H9 (cell line): ENCODE data around the gene CLEC4G. TPM values are rescaled to one million over a fixed set of nuclear protein-coding genes. Genes with fewer than 3 reads are reported as not detected.

ENCODE experiments used
- DNase-seq: peaks from one replicate; pipeline ENCODE4 v3.0.0-alpha.2; 2017
- H2AFZ ChIP-seq: one replicate; pipeline ENCODE4 v1.6.1; 2013; ENCODE audit warnings: mild to moderate bottlenecking, low read length, control low read depth, moderate library complexity
- H2AK5ac ChIP-seq: 2 replicates; pipeline ENCODE4 v1.6.1; 2013; ENCODE audit warnings: low read length, control low read depth, mixed read lengths; ENCODE audit not compliant: insufficient read length
- H2BK120ac ChIP-seq: one replicate; pipeline ENCODE4 v1.6.1; 2013; ENCODE audit warnings: low read depth, mild to moderate bottlenecking, low read length, control low read depth, inconsistent platforms; ENCODE audit not compliant: poor library complexity, severe bottlenecking
- H2BK12ac ChIP-seq: 2 replicates; pipeline ENCODE4 v1.6.1; 2013; ENCODE audit warnings: low read length, control low read depth, mixed read lengths, low read depth; ENCODE audit not compliant: insufficient read length
- H2BK15ac ChIP-seq: 2 replicates; pipeline ENCODE4 v1.6.1; 2013; ENCODE audit warnings: low read depth, low read length, control low read depth
- H2BK20ac ChIP-seq: one replicate; pipeline ENCODE4 v1.6.1; 2013; ENCODE audit warnings: low read depth, mild to moderate bottlenecking, low read length, control low read depth, inconsistent platforms; ENCODE audit not compliant: poor library complexity, severe bottlenecking
- H2BK5ac ChIP-seq: 2 replicates; pipeline ENCODE4 v1.6.1; 2013; ENCODE audit warnings: low read length, control low read depth, mixed read lengths; ENCODE audit not compliant: insufficient read length
- H3K14ac ChIP-seq: 2 replicates; pipeline ENCODE4 v1.6.1; 2013; ENCODE audit warnings: low read length, control low read depth; ENCODE audit not compliant: insufficient read depth
- H3K18ac ChIP-seq: 2 replicates; pipeline ENCODE4 v1.6.1; 2013; ENCODE audit warnings: low read depth, mild to moderate bottlenecking, mixed read lengths, low read length, control low read depth; ENCODE audit not compliant: insufficient read length
- H3K23ac ChIP-seq: 2 replicates; pipeline ENCODE4 v1.6.1; 2013; ENCODE audit warnings: low read length, control low read depth, mixed read lengths, low read depth; ENCODE audit not compliant: insufficient read length
- H3K23me2 ChIP-seq: 2 replicates; pipeline ENCODE4 v1.6.1; 2013; ENCODE audit warnings: low read depth, mild to moderate bottlenecking, mixed read lengths, low read length, control low read depth; ENCODE audit not compliant: insufficient read length, poor library complexity, severe bottlenecking
- H3K27ac ChIP-seq: 2 replicates; pipeline ENCODE4 v1.5.1; 2013; ENCODE audit warnings: low read length, control low read depth, mixed read lengths, low read depth; ENCODE audit not compliant: insufficient read length
- H3K27me3 ChIP-seq: 2 replicates; pipeline ENCODE4 v1.6.1; 2013; ENCODE audit warnings: low read length, control low read depth, inconsistent platforms; ENCODE audit not compliant: insufficient read depth
- H3K4ac ChIP-seq: 2 replicates; pipeline ENCODE4 v1.6.1; 2013; ENCODE audit warnings: low read depth, mild to moderate bottlenecking, control low read depth, inconsistent platforms, low read length, moderate library complexity
- H3K4me1 ChIP-seq: 2 replicates; pipeline ENCODE4 v1.6.1; 2013; ENCODE audit warnings: low read length, control low read depth, inconsistent platforms; ENCODE audit not compliant: insufficient read depth
- H3K4me2 ChIP-seq: 2 replicates; pipeline ENCODE4 v1.6.1; 2013; ENCODE audit warnings: low read length, control low read depth, mixed read lengths; ENCODE audit not compliant: insufficient read length, insufficient read depth
- H3K56ac ChIP-seq: 2 replicates; pipeline ENCODE4 v1.6.1; 2013; ENCODE audit warnings: low read depth, mild to moderate bottlenecking, mixed read lengths, low read length, control low read depth; ENCODE audit not compliant: insufficient read length
- H3K79me1 ChIP-seq: 2 replicates; pipeline ENCODE4 v1.6.1; 2013; ENCODE audit warnings: low read depth, mild to moderate bottlenecking, moderate library complexity, low read length, control low read depth, inconsistent platforms; ENCODE audit not compliant: insufficient read depth, poor library complexity, severe bottlenecking
- H3K79me2 ChIP-seq: 2 replicates; pipeline ENCODE4 v1.6.1; 2013; ENCODE audit warnings: low read length, control low read depth, inconsistent platforms; ENCODE audit not compliant: insufficient read depth
- H3K9ac ChIP-seq: 2 replicates; pipeline ENCODE4 v1.6.1; 2013; ENCODE audit warnings: low read length, control low read depth, mixed read lengths; ENCODE audit not compliant: insufficient read length; ENCODE audit errors: extremely low read depth
- H3K9me3 ChIP-seq: one replicate; pipeline ENCODE4 v1.6.1; 2013; ENCODE audit warnings: low read depth, low read length, inconsistent platforms; ENCODE audit not compliant: control insufficient read depth
- H3T11ph ChIP-seq: one replicate; pipeline ENCODE4 v1.6.1; 2013; ENCODE audit warnings: mild to moderate bottlenecking, low read length, control low read depth, inconsistent platforms
- H4K20me1 ChIP-seq: one replicate; pipeline ENCODE4 v1.6.1; 2013; ENCODE audit not compliant: control insufficient read depth, insufficient read length, insufficient read depth
- H4K5ac ChIP-seq: 2 replicates; pipeline ENCODE4 v1.6.1; 2013; ENCODE audit warnings: low read depth, mild to moderate bottlenecking, mixed read lengths, low read length, control low read depth; ENCODE audit not compliant: insufficient read length
- H4K8ac ChIP-seq: replicated peaks from 2 replicates; pipeline ENCODE4 v1.6.1; 2013; ENCODE audit warnings: low read length, control low read depth, mixed read lengths, low read depth; ENCODE audit not compliant: insufficient read length
- H4K91ac ChIP-seq: 2 replicates; pipeline ENCODE4 v1.6.1; 2013; ENCODE audit warnings: low read depth, mild to moderate bottlenecking, moderate library complexity, mixed read lengths, low read length, control low read depth; ENCODE audit not compliant: insufficient read length
- H3K27ac Mint-ChIP-seq, 3 experiments: 2 replicates in 2 of 3; 3 replicates in 1 of 3; pipeline ENCODE4 v1.8.0; 2020 to 2021; ENCODE audit warnings: mixed read lengths in 3 of 3, mild to moderate bottlenecking in 1 of 3, moderate library complexity in 1 of 3
- H3K27me3 Mint-ChIP-seq: 2 replicates; pipeline ENCODE4 v1.8.0; 2021; ENCODE audit warnings: low read depth, mild to moderate bottlenecking, moderate library complexity, mixed read lengths
- H3K36me3 Mint-ChIP-seq, 3 experiments: 2 replicates in 2 of 3; 3 replicates in 1 of 3; pipeline ENCODE4 v1.8.0; 2020 to 2021; ENCODE audit warnings: low read depth in 3 of 3, mixed read lengths in 3 of 3; ENCODE audit not compliant: insufficient read depth in 1 of 3
- H3K4me1 Mint-ChIP-seq, 2 experiments: 2 replicates each; pipeline ENCODE4 v1.8.0; 2020; ENCODE audit warnings: mixed read lengths in 2 of 2
- H3K4me3 Mint-ChIP-seq, 2 experiments: 2 replicates in 1 of 2; 3 replicates in 1 of 2; pipeline ENCODE4 v1.8.0; 2020 to 2021; ENCODE audit warnings: mild to moderate bottlenecking in 2 of 2, mixed read lengths in 2 of 2, moderate library complexity in 1 of 2
- H3K9me3 Mint-ChIP-seq, 2 experiments: 2 replicates in 1 of 2; 3 replicates in 1 of 2; pipeline ENCODE4 v1.8.0; 2020; ENCODE audit warnings: mild to moderate bottlenecking in 2 of 2, mixed read lengths in 2 of 2, moderate library complexity in 1 of 2
- WGBS: extraction: QIAGEN DNeasy Blood & Tissue Kit; methylation state at CpG from one replicate; pipeline ENCODE4 v1.1.7; 2013; ENCODE audit warnings: missing lambda C conversion rate, low lambda C conversion rate, mixed read lengths; ENCODE audit not compliant: insufficient read length; ENCODE audit errors: extremely low coverage; 5-methylcytosine and 5-hydroxymethylcytosine counted together
- total RNA-seq: library from RNA; stranded (reverse); gene quantifications from 2 replicates; pipeline ENCODE4 v1.2.1, GENCODE V29; 2021
- TF ChIP-seq, protein P1 (sequence below): fragments of 200-600 bp; sonication (generic); conservative IDR thresholded peaks from 3 replicates; pipeline ENCODE4 v1.8.0; 2021; ENCODE audit warnings: antibody characterized with exemption, mild to moderate bottlenecking

CLEC4G gene
- total RNA-seq, 1 experiment from 2014 or later, result not detected

DNA sequence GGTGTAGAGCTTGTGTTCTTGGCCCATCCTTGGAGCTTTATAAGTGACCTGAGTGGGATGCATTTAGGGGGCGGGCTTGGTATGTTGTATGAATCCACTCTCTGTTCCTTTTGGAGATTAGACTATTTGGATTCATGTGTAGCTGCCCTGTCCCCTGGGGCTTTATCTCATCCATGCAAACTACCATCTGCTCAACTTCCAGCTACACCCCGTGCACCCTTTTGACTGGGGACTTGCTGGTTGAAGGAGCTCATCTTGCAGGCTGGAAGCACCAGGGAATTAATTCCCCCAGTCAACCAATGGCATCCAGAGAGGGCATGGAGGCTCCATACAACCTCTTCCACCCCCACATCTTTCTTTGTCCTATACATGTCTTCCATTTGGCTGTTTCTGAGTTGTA lies 37.3 kb upstream of the CLEC4G start:
- H3K4me3 Mint-ChIP-seq, result no peak overlapping the region
- H2BK5ac ChIP-seq, result no peak overlapping the region
- H3K23ac ChIP-seq, result no peak overlapping the region
- no peak overlapping the region for H3K9ac ChIP-seq
- no peaks in the 10 kb centered on the region for H4K20me1 ChIP-seq
- no peak overlapping the region for H4K8ac ChIP-seq
- no peak overlapping the region for H2BK120ac ChIP-seq
- H3T11ph ChIP-seq, result no peak overlapping the region
- H4K5ac ChIP-seq, result no peak overlapping the region
- H3K27me3 ChIP-seq, result no peaks in the 10 kb centered on the region
- H4K91ac ChIP-seq, result no peak overlapping the region
- no peak overlapping the region for H3K14ac ChIP-seq
- H3K79me2 ChIP-seq, result no peaks in the 10 kb centered on the region
- no peak overlapping the region for H2BK15ac ChIP-seq
- H3K4me2 ChIP-seq, result no peak overlapping the region
- TF ChIP-seq, protein P1, sequence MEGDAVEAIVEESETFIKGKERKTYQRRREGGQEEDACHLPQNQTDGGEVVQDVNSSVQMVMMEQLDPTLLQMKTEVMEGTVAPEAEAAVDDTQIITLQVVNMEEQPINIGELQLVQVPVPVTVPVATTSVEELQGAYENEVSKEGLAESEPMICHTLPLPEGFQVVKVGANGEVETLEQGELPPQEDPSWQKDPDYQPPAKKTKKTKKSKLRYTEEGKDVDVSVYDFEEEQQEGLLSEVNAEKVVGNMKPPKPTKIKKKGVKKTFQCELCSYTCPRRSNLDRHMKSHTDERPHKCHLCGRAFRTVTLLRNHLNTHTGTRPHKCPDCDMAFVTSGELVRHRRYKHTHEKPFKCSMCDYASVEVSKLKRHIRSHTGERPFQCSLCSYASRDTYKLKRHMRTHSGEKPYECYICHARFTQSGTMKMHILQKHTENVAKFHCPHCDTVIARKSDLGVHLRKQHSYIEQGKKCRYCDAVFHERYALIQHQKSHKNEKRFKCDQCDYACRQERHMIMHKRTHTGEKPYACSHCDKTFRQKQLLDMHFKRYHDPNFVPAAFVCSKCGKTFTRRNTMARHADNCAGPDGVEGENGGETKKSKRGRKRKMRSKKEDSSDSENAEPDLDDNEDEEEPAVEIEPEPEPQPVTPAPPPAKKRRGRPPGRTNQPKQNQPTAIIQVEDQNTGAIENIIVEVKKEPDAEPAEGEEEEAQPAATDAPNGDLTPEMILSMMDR, result no peak
- H2AFZ ChIP-seq, result no peak overlapping the region
- H3K18ac ChIP-seq, result no peak overlapping the region
- no peak overlapping the region for H2AK5ac ChIP-seq
- no peak overlapping the region for H3K27ac ChIP-seq
- H3K9me3 ChIP-seq, result no peaks in the 10 kb centered on the region
- no peak overlapping the region for H3K4ac ChIP-seq
- no peaks in the 10 kb centered on the region for H3K36me3 Mint-ChIP-seq
- no peak overlapping the region for H2BK12ac ChIP-seq
- H3K23me2 ChIP-seq, result no peaks in the 10 kb centered on the region
- no peak overlapping the region for H3K56ac ChIP-seq
- DNase-seq, result no peak
- no CpG with 5 or more reads among the region's 2 CpGs for WGBS
- H3K9me3 Mint-ChIP-seq, result no peaks in the 10 kb centered on the region; a peak in 1 of 5 replicates
- peaks cover 38% of the 10 kb centered on the region for H3K27me3 Mint-ChIP-seq
- no peak overlapping the region for H3K27ac Mint-ChIP-seq
- no peak overlapping the region for H2BK20ac ChIP-seq
- H3K4me1 Mint-ChIP-seq, result peaks cover 3 to 7% of the 10 kb centered on the region in 2 experiments
- no peaks in the 10 kb centered on the region for H3K4me1 ChIP-seq
- H3K79me1 ChIP-seq, result no peaks in the 10 kb centered on the region
